Activated CD8-positive, alpha-beta memory T cell treated with anti-CD3 and anti-CD28 coated beads, Interleukin-2, amount 50 U/mL, for 24 hours (primary cell): ENCODE data around the gene KAT6B.
"Not testable (repeated sequence)": the region's sequence is repeated elsewhere in the genome, so short reads cannot be mapped to it uniquely, and the experiment has no call there.

Experiments used
- DNase-seq: peaks from one replicate; pipeline ENCODE4 v3.0.0-alpha.2; 2020; ENCODE audit errors: extremely low read depth

The KAT6B gene

GRCh38 chr10:74826142-74827044 lies at the start of gene KAT6B:
TSS of gene KAT6B (plus strand) at chr10:74826600. CDS start at chr10:74842858, 16,258 bp downstream.
- peak; percentile 100 for DNase-seq

- DNase-seq = no peak
Measured at GRCh38 chr10:74778436-74779094, 47.8 kb upstream of the KAT6B start.

- DNase-seq = not testable (repeated sequence)
Measured at GRCh38 chr10:74781870-74782269, 44.5 kb upstream of the KAT6B start.

GRCh38 chr10:74784462-74784861 lies 41.9 kb upstream of the KAT6B start:
- no peak for DNase-seq

GRCh38 chr10:74786126-74786525 lies 40.3 kb upstream of the KAT6B start:
- DNase-seq = no peak

- DNase-seq = no peak
Measured at GRCh38 chr10:74787457-74787856, 38.9 kb upstream of the KAT6B start.

- DNase-seq = not testable (repeated sequence)
Measured at GRCh38 chr10:74791979-74792378, 34.4 kb upstream of the KAT6B start.

GRCh38 chr10:74792726-74793125 lies 33.7 kb upstream of the KAT6B start:
- DNase-seq = no peak

GRCh38 chr10:74793240-74793639 lies 33.2 kb upstream of the KAT6B start:
- not testable (repeated sequence) for DNase-seq

- DNase-seq = no peak
Measured at GRCh38 chr10:74794531-74794930, 31.9 kb upstream of the KAT6B start.

GRCh38 chr10:74797550-74797949 lies 28.9 kb upstream of the KAT6B start:
- no peak for DNase-seq

- DNase-seq = no peak
Measured at GRCh38 chr10:74799721-74800221, 26.6 kb upstream of the KAT6B start.

- no peak for DNase-seq
Measured at GRCh38 chr10:74801447-74801846, 25.0 kb upstream of the KAT6B start.

GRCh38 chr10:74808501-74808900 lies 17.9 kb upstream of the KAT6B start:
- DNase-seq = no peak

GRCh38 chr10:74810087-74810486 lies 16.3 kb upstream of the KAT6B start:
- no peak for DNase-seq

GRCh38 chr10:74813381-74814259 lies 12.8 kb upstream of the KAT6B start:
- no peak for DNase-seq

GRCh38 chr10:74814797-74815196 lies 11.6 kb upstream of the KAT6B start:
- no peak for DNase-seq

GRCh38 chr10:74816824-74817498 lies 9.4 kb upstream of the KAT6B start:
- no peak for DNase-seq

- DNase-seq = no peak
Measured at GRCh38 chr10:74821501-74821900, 4.9 kb upstream of the KAT6B start.

- DNase-seq = no peak
Measured at GRCh38 chr10:74822101-74822500, 4.3 kb upstream of the KAT6B start.

- no peak for DNase-seq
Measured at GRCh38 chr10:74822521-74823089, 3.8 kb upstream of the KAT6B start.
